Brain microvascular endothelial cell (primary cell): Measurements from ENCODE around the gene CTPS2.
"Not testable (repeated sequence)": the region's sequence is repeated elsewhere in the genome, so short reads cannot be mapped to it uniquely, and the experiment has no call there.

Source experiments
- DNase-seq: peaks from one replicate; pipeline ENCODE4 v3.0.0-alpha.2; 2020
- H3K27ac ChIP-seq: fragments of 250-450 bp; sonication (Bioruptor Pico); 2 replicates; pipeline ENCODE4 v1.5.1; 2020; ENCODE audit warnings: mild to moderate bottlenecking, moderate library complexity
- H3K27me3 ChIP-seq: fragments of 250-450 bp; sonication (Bioruptor Pico); replicated peaks from 2 replicates; pipeline ENCODE4 v1.5.1; 2020; ENCODE audit warnings: mild to moderate bottlenecking
- H3K36me3 ChIP-seq: fragments of 250-450 bp; sonication (Bioruptor Pico); replicated peaks from 2 replicates; pipeline ENCODE4 v1.5.1; 2020; ENCODE audit warnings: mild to moderate bottlenecking
- H3K4me3 ChIP-seq: 2 replicates; pipeline ENCODE4 v1.5.1; 2011; ENCODE audit warnings: low read depth, mild to moderate bottlenecking, control low read depth, low read length, moderate library complexity
- in situ Hi-C: cut with HindIII; loops from 2 replicates; pipeline ENCODE4 v1.10.0; 2017; ENCODE audit warnings: low sequenced_read_pairs, low pct_ligation_motif_present
- TF ChIP-seq, protein P1 (sequence below): IDR thresholded peaks from 2 replicates; pipeline ENCODE4 v1.5.1; 2011; ENCODE audit warnings: low read depth, mild to moderate bottlenecking, moderate library complexity, low read length, control low read depth, inconsistent platforms; ENCODE audit errors: missing control alignments

Gene CTPS2, protein sequence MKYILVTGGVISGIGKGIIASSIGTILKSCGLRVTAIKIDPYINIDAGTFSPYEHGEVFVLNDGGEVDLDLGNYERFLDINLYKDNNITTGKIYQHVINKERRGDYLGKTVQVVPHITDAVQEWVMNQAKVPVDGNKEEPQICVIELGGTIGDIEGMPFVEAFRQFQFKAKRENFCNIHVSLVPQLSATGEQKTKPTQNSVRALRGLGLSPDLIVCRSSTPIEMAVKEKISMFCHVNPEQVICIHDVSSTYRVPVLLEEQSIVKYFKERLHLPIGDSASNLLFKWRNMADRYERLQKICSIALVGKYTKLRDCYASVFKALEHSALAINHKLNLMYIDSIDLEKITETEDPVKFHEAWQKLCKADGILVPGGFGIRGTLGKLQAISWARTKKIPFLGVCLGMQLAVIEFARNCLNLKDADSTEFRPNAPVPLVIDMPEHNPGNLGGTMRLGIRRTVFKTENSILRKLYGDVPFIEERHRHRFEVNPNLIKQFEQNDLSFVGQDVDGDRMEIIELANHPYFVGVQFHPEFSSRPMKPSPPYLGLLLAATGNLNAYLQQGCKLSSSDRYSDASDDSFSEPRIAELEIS

DNA sequence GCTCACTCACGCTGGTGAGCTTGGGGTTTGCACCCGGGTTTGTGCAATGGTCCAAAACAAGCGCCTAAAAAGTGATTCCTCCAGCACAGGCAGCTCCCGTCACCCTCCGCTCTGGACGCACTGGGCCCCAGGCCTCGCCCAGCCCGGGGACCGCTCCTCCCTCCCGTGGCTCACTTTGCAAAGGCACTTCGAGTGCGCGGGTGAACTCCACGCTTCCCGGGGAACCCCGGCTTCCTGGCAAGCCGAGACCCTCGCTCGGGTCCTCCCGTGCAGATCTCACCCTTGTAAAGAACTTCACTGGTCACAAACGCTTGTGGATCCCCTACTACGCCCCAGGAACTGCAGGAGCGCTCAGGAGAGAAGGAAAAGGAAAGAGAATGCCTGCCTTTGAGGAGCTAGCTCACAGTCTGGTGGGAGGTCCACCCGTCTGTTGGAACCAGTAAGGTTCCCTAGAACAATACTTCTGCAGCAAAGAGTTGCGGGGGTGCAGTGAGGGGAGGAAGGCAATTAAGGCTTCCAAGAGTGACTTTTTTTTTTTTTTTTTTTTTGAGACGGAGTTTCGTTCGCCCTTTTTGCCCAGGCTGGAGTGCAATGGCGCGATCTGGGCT lies at the start of gene CTPS2:
Gene CTPS2, minus strand, starts transcription at position 122 of the 608 bp plus-strand sequence. CDS start 9,767 bp downstream, outside the sequence.
- DNase-seq, result peak; percentile 33
- no peaks in the 10 kb centered on the region for H3K36me3 ChIP-seq
- TF ChIP-seq, protein P1, sequence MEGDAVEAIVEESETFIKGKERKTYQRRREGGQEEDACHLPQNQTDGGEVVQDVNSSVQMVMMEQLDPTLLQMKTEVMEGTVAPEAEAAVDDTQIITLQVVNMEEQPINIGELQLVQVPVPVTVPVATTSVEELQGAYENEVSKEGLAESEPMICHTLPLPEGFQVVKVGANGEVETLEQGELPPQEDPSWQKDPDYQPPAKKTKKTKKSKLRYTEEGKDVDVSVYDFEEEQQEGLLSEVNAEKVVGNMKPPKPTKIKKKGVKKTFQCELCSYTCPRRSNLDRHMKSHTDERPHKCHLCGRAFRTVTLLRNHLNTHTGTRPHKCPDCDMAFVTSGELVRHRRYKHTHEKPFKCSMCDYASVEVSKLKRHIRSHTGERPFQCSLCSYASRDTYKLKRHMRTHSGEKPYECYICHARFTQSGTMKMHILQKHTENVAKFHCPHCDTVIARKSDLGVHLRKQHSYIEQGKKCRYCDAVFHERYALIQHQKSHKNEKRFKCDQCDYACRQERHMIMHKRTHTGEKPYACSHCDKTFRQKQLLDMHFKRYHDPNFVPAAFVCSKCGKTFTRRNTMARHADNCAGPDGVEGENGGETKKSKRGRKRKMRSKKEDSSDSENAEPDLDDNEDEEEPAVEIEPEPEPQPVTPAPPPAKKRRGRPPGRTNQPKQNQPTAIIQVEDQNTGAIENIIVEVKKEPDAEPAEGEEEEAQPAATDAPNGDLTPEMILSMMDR, result no peak
- H3K27me3 ChIP-seq, result no peaks in the 10 kb centered on the region
- in situ Hi-C loops, result no loop called here
- H3K4me3 ChIP-seq, result peak within 1 kb of the TSS; percentile 71
- peak within 1 kb of the TSS; percentile 0 for H3K27ac ChIP-seq

DNA sequence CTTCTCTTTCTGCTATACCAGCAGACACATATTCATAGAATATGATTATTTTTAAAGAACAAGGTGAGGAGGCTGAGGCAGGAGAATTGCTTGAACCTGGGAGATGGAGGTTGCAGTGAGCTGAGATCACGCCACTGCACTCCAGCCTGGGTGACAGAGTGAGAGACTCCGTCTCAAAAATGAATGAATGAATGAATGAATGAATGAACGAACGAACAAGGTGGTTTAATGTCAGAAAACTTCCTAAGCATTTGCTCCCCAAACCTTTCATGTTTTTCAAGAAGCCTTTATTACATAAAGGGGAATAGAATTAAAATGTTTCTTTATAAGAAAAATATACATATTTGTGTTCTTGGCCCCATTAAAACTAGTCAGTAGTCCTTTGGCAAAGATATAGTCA lies 49.0 kb upstream of the CTPS2 start:
- H3K4me3 ChIP-seq, H3K27me3 ChIP-seq, DNase-seq, H3K27ac ChIP-seq, in situ Hi-C loops: not testable (repeated sequence)
- H3K36me3 ChIP-seq, result peaks cover 17% of the 10 kb centered on the region

DNA sequence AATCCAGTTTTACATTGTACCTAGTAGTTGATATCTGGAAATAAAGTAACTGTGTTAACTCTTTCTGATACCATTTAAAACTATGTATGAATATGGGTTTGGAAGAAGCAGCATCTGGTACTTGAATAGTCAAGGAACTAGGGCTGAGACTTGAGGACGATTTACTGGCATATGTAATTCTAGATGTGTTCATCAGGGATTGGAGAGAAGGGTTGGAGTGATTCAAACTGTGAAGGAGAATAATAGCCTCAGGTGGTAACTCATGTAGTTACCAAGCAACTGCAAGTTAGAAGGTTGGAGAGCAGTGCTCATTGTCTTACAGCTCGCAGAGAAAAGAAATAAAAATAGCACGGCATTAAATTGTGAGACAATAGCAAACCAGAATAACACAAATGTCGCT lies 44.3 kb upstream of the CTPS2 start:
- TF ChIP-seq, protein P1, result no peak
- Histone ChIP-seq H3K27ac (no peak overlapping the region), H3K4me3 (no peak overlapping the region), H3K36me3 (peaks cover 30% of the 10 kb centered on the region), H3K27me3 (no peaks in the 10 kb centered on the region)
- in situ Hi-C loops, result no loop called here
- DNase-seq, result no peak

DNA sequence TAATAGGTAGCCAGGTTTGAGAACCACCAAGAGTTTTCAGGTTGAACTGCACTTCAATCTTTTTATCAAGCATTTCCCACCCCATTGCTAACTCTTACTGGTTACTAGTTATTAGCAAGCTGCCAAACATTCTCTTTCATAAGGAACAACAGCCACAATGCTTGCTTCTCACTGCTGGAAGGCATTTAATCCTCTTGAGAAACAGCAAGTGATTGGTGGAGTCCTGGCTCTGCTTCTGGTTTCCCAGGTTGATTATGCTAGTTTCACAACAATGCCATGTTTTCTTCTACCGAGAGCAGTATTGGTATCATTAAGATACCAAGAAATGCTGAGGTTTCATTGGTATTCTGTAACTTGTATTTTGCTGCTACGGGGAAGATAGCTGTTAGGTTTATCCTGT lies 41.5 kb upstream of the CTPS2 start:
- TF ChIP-seq, protein P1, result no peak
- Histone ChIP-seq H3K36me3 (peaks cover 41% of the 10 kb centered on the region), H3K27me3 (no peaks in the 10 kb centered on the region), H3K27ac (no peak overlapping the region), H3K4me3 (no peak overlapping the region)
- in situ Hi-C loops, result no loop called here
- no peak for DNase-seq

DNA sequence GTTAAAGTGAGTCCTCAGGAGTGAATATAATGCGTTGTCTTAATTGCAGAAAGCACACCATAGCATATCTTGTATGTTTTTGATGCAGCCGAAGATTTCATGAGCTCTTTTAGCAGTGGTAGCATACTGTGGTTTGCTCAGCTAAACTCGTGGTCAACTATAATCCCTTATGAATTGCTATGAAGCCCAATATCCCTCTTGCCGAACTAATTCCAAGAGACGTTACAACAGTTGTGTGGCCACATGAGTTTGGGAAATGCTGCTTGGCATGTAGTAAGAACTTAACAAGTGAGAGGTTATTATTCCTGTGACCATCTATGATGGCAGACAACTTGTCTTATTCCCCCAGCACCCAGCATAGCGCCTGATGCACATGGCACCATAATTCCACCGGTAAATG lies 37.7 kb upstream of the CTPS2 start:
- Histone ChIP-seq H3K27me3 (no peaks in the 10 kb centered on the region), H3K27ac (no peak overlapping the region), H3K36me3 (peaks cover 44% of the 10 kb centered on the region), H3K4me3 (no peak overlapping the region)
- TF ChIP-seq, protein P1, result no peak
- no peak for DNase-seq
- in situ Hi-C loops, result no loop called here

DNA sequence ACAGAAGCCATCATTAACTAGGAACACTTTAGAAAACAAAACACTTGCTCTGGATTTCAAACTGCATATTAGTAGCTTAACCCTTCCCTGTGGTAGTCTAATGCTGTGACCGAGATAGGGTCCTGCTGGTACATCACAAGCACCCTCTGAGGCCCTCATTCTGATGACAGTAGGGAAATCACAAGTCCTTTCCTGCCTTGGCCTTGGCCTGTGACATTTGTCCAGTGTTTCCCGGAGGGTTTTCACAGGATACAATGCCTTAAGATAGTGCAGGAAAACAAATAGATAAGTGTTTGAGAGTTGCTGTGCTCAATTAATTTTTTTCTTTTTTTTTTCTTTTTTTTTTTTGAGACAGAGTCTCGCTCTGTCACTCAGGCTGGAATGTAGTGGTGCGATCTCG lies 36.0 kb upstream of the CTPS2 start:
- Histone ChIP-seq H3K27ac (no peak overlapping the region), H3K27me3 (no peaks in the 10 kb centered on the region), H3K36me3 (peaks cover 48% of the 10 kb centered on the region), H3K4me3 (no peak overlapping the region)
- no peak for DNase-seq
- in situ Hi-C loops, result no loop called here
- TF ChIP-seq, protein P1, result no peak
